Measurements from ENCODE around the gene NECTIN2.
"Not testable (repeated sequence)": the region's sequence is repeated elsewhere in the genome, so short reads cannot be mapped to it uniquely, and the experiment has no call there.

NECTIN2 gene

GRCh38 chr19:44817725-44818465 is 28.2 kb upstream of the NECTIN2 start:
- no peak for FAIRE-seq

GRCh38 chr19:44818466-44819031 is 27.5 kb upstream of the NECTIN2 start:
- no peak for FAIRE-seq

GRCh38 chr19:44819246-44819832 is 26.8 kb upstream of the NECTIN2 start:
- no peak for FAIRE-seq

- no peak for FAIRE-seq
Measured at GRCh38 chr19:44820648-44821609, 25.2 kb upstream of the NECTIN2 start.

- no peak for FAIRE-seq
Measured at GRCh38 chr19:44822177-44822576, 23.9 kb upstream of the NECTIN2 start.

- FAIRE-seq, result no peak
Measured at GRCh38 chr19:44822670-44823372, 23.3 kb upstream of the NECTIN2 start.

DNA sequence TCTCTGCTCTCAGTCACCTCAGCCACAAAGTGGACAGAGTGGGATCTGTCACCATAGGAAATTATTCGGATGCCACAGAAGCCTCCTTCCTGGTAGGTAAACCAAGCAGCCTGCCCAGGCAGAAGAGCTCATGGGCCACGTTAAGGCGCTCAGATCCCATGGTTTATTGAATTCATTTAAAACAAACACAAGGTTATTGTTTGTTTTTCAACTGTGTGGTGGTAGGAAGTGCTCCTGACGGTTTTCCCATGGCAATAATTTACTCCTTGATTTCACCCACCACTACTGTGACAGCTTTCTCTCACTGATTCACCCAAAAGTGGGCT is 22.8 kb upstream of the NECTIN2 start:
- no peak for FAIRE-seq

DNA sequence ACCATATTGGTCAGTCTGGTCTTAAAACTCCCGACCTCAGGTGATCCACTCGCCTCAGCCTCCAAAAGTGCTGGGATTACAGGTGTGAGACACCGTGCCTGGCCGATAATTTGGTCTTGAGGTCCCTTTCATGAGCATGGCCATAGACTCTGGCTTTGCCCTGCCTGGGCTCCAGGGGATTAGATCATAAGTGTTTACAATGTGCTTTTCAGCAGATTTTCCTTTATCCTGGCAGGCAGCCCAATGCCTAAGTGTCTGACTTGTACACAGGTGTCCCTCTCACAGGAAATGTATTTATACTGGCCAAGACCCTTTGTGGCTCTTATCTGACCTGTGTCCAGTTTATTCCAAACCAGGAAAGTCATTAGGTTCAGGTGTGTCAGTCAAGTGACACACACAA is 21.3 kb upstream of the NECTIN2 start:
- no peak for FAIRE-seq

GRCh38 chr19:44832875-44833274 is 13.2 kb upstream of the NECTIN2 start:
- not testable (repeated sequence) for FAIRE-seq

GRCh38 chr19:44834399-44834798 is 11.7 kb upstream of the NECTIN2 start:
- not testable (repeated sequence) for FAIRE-seq

DNA sequence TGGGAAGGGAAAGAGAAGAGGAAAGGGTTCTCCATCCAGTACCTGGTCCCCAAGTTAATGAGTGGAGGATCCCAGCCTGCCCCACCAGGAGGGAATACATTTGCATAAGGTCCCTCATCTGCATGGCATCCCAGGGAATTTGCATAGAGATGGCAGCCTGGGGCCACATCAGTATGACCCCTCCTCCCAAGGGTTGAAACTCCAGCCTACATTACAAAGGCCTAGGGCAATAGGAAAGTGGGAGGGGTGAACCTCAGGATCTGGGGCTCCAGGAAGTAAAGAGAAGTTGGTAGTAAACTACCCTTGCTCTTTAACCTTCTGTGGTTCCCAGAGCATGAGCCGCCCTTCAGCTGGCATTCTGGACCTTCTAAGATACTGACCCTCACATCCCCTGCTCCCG is 6.8 kb upstream of the NECTIN2 start:
- no peak for FAIRE-seq

DNA sequence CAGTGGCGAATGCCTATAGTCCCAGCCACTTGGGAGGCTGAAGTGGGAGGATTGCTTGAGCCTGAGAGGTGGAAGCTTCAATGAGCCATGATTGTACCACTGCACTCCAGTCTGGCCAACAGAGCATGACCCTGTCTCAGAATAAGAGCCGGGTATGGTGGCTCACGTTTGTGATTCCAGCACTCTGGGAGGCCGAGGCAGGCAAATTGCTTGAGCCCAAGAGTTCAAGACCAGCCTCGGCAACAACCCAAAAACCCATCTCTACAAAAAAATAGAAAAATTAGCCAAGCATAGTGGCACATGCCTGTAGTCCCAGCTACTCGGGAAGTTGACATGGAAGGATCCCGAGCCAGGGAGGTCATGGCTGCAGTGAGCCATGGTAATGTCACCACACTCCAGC is 5.3 kb upstream of the NECTIN2 start:
- FAIRE-seq, result no peak

DNA sequence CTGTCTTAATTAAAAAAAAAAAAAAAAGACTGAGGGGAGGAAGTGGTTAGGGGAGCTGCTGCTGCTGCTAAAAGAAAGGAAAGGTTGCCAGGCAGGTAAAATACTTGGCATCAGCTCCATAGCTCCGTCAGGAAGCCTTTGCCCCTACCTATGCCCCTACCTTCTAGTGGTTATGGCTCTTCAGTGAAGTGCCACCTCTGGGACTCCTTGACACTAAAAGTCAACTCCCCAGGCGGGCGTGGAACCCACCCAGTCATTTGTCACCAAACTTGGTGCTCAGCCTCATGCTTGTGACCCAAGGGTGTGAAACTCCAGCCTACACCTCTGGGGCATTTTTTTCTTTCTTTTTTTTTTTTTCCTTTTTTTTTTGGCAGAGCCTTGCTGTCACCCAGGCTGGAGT is 4.9 kb upstream of the NECTIN2 start:
- FAIRE-seq, result no peak

DNA sequence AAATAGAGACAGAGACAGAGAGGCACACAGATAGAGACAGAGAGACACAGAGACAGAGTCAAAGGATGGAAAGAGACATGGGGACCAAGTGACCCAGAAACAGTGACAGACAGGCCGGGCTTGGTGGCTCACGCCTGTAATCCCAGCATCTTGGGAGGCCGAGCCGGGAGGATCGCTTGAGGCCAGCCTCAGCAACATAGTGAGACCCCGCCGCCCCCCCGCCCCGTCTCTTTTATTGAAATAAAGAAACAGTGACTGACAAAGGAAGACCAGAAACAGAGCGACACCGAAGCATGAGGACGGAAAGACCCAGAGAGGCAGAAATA is 848 bp upstream of the NECTIN2 start:
- FAIRE-seq, result no peak

DNA sequence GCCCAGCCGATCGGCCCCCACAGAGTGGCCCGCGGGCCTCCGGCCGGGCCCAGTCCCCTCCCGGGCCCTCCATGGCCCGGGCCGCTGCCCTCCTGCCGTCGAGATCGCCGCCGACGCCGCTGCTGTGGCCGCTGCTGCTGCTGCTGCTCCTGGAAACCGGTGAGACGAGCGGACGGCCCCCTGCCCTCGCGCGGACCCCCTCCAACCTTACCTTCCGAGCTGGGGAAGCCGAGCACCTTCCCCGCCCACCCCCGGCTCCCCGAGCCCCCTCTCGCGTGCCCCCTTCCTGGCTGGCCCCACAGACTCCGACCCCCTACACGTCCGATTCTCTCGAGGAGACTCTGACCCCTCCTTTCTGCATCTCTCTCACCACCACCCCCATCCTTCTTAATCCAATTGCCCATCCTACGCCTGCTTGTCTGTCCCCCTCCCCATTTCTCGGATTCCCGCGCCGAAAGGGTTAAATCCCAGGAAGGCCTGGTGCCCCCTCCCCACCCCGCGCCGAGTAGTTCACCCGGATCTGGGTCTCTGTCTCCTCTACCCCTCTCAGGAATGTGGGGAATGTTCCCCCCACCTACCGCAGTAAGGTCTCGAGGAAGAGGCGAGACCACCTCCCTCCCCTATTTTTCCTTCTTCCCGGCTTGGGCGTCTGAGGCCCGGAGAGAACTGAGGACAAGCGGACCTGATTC is 502 bp downstream of the NECTIN2 start:
- no peak for FAIRE-seq

DNA sequence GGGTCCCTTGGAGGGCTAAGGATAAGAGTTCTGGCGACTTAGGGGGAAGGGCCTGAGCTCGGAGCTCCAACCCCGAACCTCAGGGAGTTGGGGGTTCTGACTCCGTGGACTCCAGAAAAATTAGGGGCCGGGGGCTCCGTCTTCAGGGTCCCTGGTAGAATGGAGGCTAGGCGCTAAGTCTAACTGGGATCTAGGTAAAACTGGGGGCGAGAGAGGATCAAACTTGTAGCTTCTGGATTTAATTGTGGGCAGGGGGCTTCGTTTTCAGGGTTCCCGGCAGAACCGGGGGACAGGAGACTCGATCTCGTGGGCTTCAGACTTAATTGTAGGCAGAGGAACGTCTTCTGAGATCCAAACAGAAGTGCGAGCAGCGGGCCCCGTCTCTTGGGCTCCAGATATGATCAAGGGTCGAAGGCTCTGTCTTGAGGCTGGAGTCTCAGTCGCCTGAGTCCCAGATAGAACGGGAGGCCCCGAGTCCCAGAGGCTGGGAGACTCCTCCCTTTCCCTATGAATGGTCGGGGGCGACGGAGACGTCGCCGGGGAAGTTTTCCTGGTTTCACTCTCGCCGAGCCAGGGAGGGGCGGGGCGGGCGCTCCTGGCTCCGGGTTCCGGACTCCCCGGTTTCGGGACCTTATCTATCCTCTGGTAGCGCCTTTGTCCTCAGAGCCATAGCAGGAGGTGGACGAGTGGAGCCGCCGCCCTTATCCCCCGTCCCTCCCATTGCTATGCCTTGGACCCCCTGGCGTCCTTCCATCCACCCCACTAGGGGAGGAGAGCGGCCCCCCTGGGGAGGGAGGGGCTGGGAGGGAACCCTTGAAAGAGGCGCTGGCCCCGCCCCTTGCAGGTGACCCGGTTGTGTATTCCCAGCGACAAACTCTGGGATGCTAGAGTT is 1.3 kb downstream of the NECTIN2 start:
- no peak for FAIRE-seq

DNA sequence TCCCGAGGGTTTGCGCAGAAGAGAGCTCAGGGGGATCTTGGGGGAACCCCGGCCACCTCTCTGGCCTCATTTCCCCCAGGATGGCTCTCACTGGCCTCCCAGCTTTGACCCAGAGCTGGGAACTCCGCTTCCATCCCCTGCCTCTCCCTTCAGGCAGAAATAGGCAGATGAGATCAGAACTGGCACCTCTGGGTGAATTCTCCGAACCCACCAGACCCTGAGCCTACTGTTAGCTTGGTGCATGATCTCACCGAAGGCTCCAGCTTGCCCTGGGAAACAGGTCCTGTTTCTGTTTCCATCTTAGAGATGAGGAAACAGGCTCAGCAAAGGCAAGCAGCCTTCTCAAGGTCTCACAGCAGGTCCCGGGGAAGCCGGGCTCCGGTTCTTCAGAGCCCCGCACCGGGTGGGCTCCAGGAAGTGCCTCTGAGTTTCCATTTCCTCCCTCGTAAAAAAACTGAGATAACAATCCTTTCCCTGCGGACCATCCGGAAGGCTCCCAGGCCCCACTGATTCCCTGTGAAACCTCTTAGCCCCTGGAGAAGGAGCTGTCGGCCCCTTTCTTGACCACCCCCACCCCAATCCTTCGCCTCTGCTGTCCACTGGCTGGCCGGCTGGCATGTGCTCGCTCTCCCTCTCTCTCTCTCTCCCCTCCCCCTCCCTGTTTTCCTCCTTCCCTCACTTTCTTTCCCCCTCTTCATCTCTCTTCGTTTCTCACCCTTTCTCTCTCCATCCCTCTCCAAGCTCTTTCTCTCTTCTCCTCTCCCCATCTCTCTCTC is 2.1 kb downstream of the NECTIN2 start:
- no peak for FAIRE-seq

- FAIRE-seq, result no peak
Measured at GRCh38 chr19:44848812-44849447, 2.8 kb downstream of the NECTIN2 start.

GRCh38 chr19:44850641-44851109 is 4.6 kb downstream of the NECTIN2 start:
- no peak for FAIRE-seq

DNA sequence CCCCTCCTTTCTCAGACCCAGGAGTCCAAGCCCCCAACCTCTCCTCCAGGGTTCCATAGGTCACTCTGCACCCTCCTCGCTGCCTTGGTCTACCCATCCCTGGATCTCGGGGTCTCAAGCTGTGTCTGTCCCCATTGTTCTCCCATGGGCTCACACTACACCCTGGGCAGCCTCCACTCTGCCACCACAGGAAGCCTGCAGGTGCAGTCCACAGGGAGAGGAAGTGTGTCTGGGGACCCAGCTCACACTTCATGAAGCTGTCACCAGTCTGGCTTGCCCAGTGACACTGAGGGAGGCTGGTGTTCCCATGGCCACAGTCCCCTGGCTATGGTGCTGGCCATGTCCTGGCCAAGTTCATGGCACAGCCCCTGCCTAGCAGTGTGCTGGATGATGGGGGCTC is 5.3 kb downstream of the NECTIN2 start:
- no peak for FAIRE-seq
